NCI-H2196 treated with DMSO at 0.1 percent for 48 hours (cell line): ENCODE data around the gene STAT2.

Experiments
- DNase-seq: peaks from one replicate; lab custom pipeline; 2025; ENCODE audit not compliant: unreplicated experiment; lab: John Stamatoyannopoulos, UW

Gene STAT2

DNA sequence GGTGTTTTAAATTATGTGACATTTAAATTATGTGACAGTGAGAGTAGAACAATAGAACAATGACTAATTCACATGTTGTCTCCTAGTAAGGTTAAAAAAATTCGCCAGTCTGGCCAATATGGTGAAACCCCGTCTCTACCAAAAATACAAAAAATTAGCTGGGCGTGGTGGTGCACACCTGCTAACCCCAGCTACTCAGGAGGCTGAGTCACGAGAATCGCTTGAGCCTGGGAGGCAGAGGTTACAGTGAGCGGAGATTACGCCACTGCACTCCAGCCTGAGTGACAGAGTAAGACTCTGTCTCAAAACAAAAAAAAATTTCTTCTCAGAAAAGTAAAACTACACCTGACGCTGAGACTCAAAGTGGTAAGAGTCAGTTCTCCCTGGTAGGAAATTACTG, 62.5 kb downstream of the STAT2 start:
- no peak for DNase-seq

DNA sequence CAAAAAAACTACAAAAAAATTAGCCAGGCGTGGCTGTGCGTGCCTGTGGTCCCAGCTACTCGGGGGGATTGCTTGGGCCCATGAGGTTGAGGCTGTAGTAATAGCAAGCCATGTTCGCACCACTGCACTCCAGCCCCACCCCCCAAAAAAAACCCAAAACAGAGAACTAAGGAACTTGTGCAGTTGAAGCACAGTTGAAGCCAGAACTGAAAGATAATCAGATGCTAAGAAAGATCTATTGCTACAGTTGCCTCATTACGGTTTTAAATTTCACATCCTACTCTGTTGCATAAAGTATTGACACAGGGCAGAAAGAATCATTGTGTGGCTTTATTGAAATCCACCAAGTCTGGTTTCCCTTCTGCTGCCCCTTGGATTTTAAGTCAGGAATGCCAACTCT, 63.6 kb downstream of the STAT2 start:
- DNase-seq, result no peak

DNA sequence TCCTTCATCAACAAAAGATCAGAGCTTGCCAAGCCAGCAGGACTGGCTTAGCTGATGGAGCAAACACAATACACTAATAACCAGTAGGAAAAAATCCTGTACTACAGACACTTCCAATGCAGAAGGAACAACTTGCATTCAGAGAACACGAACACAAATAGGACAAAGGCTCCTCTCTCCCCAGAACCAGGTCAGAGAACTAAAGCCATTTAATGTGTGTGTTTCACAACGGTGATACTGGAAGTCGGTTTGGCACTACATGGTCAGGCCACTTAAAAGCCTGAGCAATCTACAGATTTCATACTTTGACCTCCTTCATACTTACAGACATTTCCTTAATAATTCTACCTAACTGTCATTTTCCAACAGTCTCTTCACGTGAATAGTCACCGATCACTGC, 66.1 kb downstream of the STAT2 start:
- DNase-seq, result no peak
